GM19035 (cell line): ENCODE measurements around the gene MRPL38.

Experiments used
- ATAC-seq: cut with Tn5 transposase; IDR thresholded peaks from one replicate; pipeline ENCODE4 v1.9.1; 2021; ENCODE audit not compliant: unreplicated experiment

MRPL38 gene

GRCh38 chr17:75904749-75905521, at the start of gene MRPL38:
MRPL38 (minus strand) TSS chr17:75904884; CDS start chr17:75904875, 9 bp downstream.
- ATAC-seq: peak; percentile 91

- ATAC-seq: no peak
These were observed 46.3 kb upstream of the MRPL38 start for GRCh38 chr17:75950855-75951554.

- no peak for ATAC-seq
These were observed 45.7 kb upstream of the MRPL38 start for GRCh38 chr17:75950421-75950820.

GRCh38 chr17:75945211-75945610, 40.5 kb upstream of the MRPL38 start:
- ATAC-seq: no peak

GRCh38 chr17:75943491-75943890, 38.8 kb upstream of the MRPL38 start:
- ATAC-seq: no peak

GRCh38 chr17:75942473-75942872, 37.8 kb upstream of the MRPL38 start:
- ATAC-seq: no peak

GRCh38 chr17:75941442-75941819, 36.7 kb upstream of the MRPL38 start:
- ATAC-seq: no peak

- ATAC-seq: peak; percentile 94
These were observed 36.2 kb upstream of the MRPL38 start, which contains the start of gene FBF1 for GRCh38 chr17:75940727-75941441. FBF1 (minus strand) TSS chr17:75941042; CDS start chr17:75938149, 2,893 bp downstream.

GRCh38 chr17:75937652-75938051, 33.0 kb upstream of the MRPL38 start:
- no peak for ATAC-seq

- no peak for ATAC-seq
These were observed 29.1 kb upstream of the MRPL38 start for GRCh38 chr17:75933808-75934207.

GRCh38 chr17:75932852-75933251, 28.2 kb upstream of the MRPL38 start:
- ATAC-seq: no peak

- ATAC-seq: no peak
These were observed 26.4 kb upstream of the MRPL38 start for GRCh38 chr17:75931062-75931461.

- ATAC-seq: no peak
These were observed 22.7 kb upstream of the MRPL38 start for GRCh38 chr17:75927286-75927922.

GRCh38 chr17:75926456-75926855, 21.8 kb upstream of the MRPL38 start:
- no peak for ATAC-seq

GRCh38 chr17:75925912-75926311, 21.2 kb upstream of the MRPL38 start:
- ATAC-seq: no peak

GRCh38 chr17:75925103-75925502, 20.4 kb upstream of the MRPL38 start:
- no peak for ATAC-seq

GRCh38 chr17:75922963-75923874, 18.5 kb upstream of the MRPL38 start:
- ATAC-seq: no peak

- no peak for ATAC-seq
These were observed 17.7 kb upstream of the MRPL38 start for GRCh38 chr17:75922173-75922961.

- no peak for ATAC-seq
These were observed 16.9 kb upstream of the MRPL38 start for GRCh38 chr17:75921596-75921995.
